ENCODE data around the gene CTNNBL1.

DNA sequence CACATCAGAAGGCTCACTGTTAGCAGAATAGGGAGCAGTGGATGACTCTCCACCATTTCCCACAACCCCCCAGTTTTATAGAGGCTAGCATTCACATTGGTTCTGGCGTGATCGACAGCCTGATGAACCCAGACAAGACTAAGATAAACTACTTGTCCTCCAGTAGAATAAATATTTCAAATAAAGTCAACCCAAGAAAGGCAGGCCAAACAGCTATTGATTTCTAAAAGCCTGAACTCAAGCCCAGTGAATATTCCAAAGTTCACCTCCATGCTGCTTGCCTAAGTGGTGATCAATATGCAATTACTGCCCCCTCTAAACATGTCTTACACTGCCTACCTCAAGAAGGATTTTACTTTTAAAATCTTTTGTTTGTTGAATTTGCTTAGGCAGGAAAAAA lies 104.5 kb downstream of the CTNNBL1 start:
- no peak for TF ChIP-seq CTCF (IDR thresholded peaks at IDR 0.05)
- no peak for TF ChIP-seq POLR2A (IDR thresholded peaks at IDR 0.05)
